Activated gamma-delta T cell treated with anti-CD3 and anti-CD28 coated beads, Interleukin-2, amount 50 U/mL, for 16 hours (primary cell): Measurements from ENCODE around the gene P2RY2.

Source experiments
- DNase-seq: peaks from one replicate; pipeline ENCODE4 v3.0.0-alpha.2; 2020; ENCODE audit warnings: low read depth

P2RY2 gene

DNA sequence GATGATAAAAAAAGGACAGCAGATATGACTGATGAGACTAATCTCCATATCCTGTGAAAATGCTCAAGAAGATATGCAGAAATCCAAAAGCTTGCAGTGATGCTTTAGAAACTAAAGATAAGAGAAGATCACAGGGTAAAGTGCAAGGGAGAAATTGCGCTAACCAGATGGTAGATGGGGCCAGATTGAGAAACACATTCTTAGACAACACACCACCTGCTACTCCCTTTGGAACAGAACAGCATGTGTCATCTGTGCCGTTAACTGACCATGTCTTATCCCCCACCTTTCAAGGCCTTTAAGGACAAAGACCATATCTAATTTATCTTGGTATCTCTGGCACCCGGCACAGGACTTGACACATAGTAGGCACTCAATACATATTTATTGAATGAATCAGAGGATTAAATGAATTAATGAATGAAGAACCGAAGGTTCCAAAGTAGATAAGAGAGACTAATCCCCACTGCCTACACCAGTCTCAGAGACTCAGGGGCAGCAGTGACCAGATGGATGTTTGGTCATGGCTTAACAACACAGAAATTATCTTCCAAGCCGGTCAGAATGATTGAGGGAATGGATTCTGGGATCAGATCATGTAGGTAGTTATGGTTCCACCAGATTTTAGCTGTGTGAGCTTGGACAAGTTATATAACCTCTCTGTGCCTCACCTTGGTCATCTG, 12.3 kb upstream of the P2RY2 start:
- DNase-seq: no peak

DNA sequence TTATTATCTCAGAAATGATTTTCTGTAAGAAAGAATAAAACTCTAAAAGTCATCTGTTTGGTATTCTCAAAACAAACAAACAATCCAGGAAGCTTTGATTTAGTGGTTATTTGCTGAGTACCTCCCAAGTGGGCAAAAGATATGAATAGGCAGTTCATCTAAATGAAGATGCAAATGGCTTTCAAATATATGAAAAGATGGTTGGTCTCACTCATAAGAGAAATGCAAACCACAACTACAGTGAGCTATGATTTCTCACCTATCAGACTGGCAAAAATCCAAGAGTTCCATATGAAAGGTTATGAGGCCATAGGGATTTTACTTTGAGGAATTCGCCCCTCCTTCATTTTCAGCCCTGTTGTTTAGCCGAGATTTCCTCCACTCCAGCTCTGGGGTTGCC, 11.3 kb upstream of the P2RY2 start:
- DNase-seq: no peak

DNA sequence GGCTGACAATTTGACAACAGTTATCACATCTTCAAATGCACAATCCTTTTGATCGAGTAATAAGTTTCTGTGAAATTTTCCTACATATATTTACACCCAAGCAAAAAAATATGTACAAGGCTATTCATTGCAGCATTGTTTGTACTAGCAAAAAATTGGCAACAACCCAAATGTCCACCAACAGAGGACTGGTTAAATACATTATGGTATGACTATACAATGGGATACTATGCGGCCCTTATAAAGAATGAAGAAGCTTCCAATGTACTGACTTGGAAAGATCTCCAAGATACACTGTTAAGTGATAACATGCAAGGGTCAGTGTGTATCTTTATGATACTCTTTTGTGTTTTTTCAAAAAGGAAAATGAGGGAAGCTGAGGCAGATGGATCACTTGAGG, 8.2 kb upstream of the P2RY2 start:
- no peak for DNase-seq

DNA sequence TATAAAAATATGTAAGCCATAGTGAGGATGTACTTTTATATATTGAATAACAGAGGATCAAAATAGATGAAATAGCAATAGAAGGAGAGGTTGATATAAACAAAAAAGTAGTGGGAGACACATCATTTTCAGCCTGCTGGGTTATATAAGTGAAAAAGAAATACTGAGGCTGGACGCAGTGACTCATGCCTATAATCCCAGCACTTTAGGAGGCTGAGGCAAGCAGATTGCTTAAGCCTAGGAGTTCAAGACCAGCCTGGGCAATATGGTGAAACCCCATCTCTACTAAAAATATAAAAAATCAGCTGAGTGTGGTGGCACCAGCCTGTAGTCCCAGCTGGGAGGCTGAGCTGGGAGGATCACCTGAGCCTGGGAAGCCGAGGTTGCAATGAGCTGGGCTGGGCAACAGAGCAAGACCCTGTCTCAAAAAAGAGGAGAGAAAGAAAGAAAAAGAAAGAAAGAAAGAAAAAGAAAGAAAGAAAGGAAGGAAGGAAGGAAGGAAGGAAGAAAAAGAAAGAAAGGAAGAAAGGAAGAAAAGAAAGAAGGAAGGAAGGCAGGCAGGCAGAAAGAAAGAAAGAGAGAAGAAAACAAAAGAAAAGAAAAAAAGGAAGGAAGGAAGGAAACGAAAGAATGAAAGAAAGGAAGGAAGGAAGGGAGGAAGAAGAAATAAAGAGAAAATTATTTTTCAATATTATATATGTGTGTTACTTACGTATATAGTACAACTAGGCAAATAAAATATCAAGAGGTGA, 7.0 kb upstream of the P2RY2 start:
- no peak for DNase-seq

DNA sequence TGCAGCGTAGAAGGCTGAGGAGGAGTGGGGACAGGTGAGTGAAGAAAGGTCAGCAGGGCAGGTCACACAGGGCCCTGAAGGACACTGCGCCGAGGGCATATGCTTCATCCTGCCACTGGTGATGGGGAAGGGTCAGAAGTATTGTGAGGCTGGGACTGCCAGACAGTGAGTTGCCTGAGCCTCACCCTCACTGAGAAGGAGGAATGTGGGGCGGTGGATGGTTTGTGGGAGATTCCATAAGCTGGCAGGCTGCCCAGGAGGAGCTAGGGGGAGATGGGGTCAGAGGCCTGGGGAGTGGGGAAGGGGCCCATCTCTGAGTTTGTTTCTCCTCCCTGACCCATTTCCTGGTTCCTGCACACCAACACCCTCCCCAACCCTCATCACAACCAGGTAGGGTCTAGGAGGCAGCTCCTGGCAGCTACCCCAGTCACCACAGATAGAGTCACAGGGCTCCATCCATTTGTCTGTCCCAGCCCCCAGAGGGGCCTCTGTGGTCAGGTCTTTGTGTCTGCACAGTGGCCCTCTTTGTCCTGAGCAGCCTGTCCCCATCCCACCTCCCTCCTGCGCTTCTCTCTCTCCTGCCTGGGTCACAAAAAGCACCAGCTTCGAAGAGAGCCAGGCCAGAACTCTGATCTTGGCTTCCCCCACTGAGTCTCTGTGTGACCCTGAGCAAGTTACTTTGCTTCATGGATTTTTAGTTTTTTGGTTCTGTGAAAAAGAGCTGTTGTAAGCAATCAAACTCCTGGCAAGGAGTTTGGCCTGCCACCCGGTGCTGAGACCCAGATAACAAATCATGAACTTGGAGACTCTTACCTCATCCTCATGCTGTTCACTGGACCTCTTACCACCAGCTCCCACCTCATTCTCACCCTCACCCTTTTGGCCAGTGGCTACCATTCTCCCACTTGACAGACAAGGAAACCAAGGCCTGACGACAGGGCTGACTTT, 4.6 kb upstream of the P2RY2 start:
- no peak for DNase-seq

DNA sequence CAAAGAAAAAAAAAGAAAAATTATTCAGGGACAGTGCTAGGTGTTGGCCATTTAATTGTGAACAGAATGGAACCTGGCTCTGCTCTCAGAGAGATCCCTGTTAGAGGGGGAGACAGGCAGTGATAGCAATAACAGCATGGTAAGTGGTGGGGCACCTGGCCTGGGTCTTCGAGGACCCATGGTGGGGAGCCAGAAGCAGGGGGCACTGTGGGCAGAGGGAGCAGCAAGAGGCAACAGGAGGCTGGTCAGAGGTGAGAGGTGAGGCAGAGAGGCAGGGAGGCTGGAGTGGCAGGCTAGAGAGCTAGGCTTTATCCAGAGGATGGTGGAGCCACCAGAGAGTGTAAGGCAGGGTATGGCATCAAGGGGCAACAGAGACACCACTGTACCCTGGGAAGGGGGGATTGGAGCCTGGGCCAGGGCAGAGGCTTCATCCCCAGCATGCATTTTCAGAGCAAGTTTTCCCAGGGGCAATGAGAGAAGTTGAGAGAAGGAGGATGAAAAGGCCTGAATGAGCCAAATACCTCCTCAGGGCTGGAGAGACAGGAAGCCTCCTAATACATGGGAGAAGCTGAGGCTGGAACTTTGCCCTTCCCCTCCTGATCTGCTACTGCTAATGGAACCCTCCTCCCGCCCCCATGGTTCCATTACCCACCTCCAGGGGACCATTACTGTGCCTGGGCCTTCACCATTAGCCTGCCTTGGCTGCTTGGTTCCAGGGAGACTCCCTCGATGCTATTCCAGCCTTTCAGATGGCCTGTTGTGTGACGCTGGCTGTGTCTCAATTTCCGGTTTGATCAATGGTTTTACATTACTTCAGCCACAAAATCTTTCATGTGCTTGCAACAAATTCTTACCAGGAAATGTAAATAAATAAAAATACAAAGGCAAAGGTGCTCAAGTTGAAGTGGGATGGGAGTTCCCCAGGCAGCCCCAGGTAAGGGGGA, 2.6 kb upstream of the P2RY2 start:
- DNase-seq: no peak

DNA sequence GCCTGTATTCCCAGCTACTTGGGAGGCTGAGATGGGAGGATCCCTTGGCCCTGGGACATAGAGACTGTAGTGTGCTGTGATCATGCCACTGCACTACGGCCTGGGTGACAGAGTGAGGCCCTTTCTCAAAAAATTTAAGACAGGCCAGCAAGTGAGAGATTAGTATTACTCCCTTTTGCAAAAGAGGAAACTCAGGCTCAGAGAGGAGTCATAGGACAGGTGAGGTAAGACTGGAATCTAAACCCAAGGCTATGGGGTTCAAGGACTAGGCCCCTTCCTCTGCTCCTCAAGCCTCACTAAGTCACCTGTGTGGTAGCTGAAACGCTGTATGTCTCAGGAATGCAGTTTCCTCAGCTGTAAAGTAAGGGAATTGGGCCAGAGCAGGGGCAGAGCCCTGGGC, 1.6 kb upstream of the P2RY2 start:
- no peak for DNase-seq

DNA sequence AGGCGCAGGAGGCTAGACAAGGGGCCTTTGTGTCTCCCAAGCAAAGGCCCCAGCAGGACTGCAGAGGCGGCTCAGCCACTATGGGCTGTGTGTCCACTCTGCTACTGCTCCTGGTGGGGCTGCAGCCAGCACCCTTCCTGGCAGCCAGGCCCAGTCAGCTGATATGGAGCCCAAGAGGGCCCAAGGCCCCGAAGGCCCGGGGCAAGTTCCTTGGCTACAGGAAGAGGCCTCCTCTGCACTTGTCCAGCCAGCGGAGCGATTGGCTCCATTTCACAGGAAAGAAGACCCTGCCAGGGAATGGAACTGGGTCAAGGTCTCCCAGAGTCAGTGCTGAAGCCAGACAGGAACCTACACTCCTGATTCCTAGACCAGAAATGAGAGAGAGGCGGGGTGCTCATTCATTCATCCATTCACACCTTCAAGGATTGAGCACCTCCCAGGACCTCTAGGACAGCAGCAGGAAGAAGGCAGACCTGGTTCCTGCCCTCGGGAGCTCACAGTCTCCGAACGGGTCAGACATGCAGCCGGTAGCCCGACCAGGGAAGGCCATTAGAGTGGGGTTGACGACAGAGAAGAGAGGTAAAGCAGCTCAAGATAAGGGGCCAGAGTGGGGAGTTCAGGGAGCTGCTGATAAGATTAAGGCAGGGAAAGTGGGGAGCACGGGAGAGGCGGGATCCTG, 811 bp upstream of the P2RY2 start:
- no peak for DNase-seq

DNA sequence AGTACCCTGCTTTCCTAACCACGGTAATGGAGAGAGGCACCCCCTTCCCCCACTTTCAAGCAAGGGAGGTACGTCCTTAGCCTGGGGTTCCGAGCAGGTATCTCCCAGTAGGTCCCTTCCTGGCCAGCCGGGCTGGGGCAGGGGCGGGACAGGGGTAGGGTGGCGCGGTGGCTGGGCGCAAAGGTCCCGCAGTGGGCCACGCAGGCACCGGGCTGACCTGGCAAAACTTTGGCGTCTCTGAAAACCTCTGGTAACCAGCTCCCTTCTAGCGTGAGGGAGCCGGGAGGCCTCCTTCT, 323 bp upstream of the P2RY2 start:
- no peak for DNase-seq

DNA sequence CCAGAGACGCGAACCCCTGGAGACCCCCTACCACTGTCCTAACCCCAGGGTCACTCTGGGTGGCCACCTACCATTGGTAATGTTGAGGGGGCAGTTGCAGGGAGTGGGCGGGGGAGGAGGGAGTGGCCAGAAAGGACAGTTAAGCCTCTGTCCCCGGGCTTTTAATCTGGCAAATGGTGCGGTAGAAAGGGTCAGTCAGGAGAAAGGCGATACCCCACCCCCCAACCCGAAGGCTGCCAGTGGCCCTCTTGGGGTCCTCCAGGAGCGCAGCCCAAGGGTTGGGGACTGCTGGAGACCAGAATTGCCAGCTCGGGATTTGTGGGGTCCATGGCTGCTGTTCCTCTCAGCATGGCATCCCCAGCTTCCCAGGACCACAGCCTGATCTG, 742 bp downstream of the P2RY2 start:
- no peak for DNase-seq

DNA sequence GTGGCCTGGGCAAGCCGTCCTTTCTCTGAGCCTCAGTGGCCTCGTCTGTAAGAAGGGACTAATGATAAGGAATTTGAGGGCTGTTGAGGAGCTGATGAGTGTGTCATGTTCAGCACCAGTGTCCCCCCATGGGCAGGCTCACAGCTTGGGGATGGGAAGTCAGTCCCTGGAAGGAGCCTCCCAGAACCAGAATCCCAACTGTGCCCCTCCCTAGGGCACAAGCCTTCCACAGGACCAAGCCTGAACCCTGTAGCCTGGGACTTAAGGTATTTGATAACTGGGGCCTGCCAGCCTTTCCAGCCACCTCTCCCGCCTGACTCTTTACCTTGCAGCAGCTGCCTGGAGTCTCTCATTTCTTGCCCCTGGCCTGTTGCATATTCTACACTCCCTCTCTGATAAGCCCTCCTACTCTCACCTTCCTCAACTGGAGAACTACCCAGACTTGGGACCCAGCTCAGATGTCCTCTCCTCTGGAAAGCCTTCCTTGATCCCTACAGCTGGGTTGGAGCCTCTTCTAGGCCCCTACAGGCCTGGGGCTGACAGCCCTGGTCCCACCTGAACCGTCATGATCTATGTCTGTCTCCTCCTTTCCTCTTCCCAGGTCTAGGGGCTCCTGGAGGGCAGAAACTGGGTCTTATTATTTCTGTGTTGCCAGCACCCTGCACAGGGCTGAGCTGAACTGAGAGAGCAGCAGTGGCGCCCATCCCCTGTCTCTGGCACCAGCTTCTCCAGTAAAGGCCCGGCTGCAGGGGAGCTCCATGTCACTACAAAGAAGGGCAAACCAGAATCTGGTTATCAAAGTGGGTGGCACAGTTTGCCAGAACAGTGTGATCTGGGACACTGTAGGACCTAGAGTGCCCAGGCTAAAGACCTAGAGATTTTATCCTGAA, 1.6 kb downstream of the P2RY2 start:
- no peak for DNase-seq

DNA sequence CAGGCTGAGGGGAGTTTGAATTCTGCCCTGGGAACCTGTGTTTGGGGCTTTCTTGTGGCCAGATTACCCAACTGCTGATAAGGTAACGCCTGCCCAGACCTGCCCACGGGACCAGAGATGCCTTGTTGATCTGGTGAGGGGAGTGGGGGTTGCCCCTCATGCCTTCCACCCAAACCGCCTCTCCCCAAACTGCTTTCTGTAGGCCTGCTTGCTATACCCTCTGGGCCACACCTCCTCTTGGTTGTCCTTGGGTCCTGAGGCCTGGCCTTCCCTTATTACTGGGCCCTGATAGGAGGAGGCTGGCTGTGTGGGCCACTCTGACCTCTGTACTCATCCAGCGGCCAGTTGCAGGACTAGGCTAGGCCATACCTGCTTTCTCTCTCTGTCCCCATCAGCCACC, 3.4 kb downstream of the P2RY2 start:
- DNase-seq: no peak

DNA sequence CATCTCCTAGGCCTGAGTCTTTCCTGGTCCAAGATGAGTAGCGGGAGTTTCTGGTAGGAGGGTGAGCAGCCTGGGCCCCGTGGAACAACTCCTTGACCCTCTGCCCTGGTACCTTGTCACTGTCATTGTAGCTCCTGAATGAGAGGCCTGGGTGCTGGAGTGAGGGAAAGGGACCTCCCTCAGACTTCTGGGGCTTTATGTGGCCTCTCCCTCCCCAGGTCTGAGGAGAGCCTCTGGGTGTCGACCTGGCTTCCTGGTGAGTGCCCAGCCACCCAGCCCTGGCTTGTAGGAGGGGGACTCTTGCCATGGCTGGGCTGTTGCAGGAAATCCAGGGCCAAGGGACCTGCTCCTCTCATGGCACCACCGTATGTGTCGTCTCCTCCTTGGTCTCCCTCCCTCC, 3.9 kb downstream of the P2RY2 start:
- DNase-seq: no peak

DNA sequence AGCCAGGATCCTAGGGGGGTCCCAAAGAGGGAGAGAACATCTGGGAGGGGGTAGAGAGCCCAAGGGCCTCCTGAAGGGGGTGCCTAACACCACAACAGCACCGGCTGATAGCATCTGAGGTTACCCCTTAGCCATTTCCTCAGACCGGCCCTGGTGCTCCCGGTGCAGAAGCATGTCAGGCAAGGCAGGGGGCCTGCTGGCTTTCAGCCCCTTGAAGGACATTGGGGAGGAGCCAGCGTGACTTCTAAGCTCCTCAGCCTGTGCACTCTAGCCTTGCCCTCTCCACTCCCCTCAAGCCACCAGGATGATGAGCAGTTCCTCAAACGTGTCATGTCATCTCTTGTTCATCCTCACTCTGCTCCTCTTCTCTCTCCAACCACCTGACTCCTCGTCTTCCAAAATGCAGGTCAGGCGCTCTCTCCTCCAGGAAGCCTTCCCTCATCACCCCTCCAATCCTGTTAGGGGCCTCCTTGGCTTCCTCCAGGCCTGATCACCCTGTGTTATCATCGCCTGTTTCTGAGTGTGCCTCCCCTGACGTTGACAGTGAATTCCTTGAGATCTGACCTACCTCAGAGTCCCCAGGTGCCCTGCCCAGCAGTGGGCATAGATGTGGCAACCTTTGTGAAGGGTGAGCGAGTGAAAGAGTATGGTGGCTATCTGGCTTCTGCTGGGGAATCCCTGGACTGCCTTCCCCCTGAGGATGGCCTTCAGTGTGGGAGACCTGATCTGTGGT, 6.1 kb downstream of the P2RY2 start:
- DNase-seq: no peak

DNA sequence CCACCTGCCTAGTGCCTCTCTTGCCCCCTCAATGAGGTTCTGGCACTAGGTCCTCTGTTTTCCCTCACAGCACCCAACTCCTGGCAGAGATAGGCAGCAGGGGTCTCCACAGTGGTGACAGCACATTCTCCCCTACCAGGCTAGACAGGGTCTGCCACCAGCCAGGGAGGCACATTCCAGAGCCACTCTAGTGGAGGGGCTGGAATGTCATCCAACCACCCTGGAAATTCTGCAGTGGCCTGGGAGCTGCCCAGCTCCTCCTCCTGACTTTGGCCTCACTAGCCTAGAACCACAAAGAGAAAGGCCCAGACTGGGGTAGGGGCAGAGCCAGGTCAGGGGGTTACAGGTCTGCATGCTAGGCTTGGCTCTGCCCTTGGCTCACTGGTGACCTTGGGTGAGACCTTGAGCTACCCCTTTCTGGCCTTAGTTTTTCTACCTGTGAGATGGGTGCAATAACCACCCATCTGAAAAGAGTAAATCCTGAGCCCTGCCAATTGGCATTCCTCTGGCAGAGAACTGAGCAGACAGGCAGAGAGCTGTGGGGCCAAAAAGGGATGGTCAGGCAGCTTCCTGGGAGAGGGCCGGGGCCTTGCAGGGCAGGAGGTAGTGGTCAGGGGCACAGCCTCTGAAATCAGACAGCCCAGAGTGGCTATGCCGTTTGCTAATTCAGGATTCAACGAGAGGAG, 7.1 kb downstream of the P2RY2 start:
- DNase-seq: no peak

DNA sequence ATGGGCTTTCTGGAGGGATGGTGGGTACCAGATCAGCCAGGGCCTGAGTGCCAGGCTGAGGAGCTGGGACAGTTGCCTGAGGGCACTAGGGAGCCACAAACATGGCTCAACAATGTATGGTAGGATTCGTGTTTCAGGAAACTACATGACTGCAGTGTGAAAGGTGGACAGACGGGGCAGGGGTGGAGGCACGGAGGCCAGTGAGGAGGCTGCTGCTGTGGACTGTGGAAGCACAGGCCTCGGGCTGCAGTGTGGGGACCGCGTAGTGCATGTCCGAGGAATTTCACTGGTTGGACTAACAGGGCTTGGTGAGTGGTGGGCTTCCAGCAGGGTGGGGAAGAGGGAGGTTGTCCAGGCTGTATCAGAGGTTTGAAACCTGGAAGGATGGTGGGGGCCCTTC, 7.8 kb downstream of the P2RY2 start:
- DNase-seq: no peak

DNA sequence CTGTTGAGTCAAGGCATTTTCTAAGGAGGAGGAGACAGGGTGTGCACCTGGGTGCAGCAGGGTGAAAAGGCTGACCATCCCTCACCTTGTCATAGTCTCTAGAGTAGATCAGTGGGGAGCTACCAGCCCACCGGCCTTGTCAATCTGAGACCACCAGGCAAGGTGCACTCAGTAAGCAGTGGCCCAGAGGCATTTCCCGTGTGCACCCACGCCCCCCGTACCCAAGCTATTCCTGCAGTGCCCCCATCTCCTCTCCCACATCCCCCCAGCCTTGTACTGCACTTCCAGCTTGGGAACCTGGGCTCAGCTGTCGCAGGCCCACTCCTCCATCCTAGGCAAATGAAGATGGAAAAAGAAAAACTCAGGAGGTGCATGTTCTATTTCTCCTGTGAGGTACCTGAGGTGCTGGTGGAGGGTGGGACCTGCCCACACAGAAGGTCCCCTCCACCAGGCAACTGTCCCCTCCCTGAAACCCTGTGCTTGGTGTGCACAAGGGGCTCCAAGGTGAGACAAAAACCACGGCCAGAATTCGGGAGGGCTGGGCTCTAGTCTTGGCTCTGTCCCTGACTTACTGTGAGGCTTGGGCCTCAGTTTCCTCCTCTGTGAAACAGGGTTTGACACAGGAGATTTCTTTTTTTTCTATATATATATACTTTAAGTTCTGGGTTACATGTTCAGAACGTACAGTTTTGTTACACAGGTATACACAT, 8.4 kb downstream of the P2RY2 start:
- no peak for DNase-seq

DNA sequence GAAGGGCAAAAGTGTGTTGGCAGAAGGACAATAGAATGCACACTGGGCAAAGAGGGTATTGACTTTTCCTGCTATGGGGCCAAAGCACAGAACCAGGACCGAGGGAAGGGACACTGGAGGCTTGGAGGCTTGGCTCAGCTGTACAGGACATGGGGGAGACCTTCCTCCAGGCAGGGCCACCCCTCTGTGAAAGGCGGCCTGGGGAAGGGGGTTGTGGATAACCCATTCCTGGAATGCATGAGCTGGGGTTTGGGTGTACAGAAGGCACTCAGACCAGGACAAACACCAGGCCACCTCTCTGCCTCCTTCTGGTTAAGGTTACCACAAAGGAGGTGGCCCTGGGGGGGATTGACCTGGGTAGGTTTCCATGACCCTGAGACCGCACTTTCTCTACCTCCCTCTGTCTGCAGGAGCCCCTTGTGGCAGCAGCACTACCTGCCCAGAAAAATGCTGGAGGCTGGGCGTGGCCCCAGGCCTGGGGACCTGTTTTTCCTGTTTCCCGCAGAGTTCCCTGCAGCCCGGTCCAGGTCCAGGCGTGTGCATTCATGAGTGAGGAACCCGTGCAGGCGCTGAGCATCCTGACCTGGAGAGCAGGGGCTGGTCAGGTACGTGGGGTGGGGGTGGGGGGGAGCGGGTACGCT, 9.6 kb downstream of the P2RY2 start:
- no peak for DNase-seq
